HG03139 (cell line): Measurements from ENCODE around the gene GATD1.

Experiments
- ATAC-seq: cut with Tn5 transposase; IDR thresholded peaks from one replicate; pipeline ENCODE4 v1.9.1; 2021; ENCODE audit not compliant: unreplicated experiment

Gene GATD1

GRCh38 chr11:796565-797295, 19.4 kb upstream of the GATD1 start:
- no peak for ATAC-seq

- ATAC-seq = no peak
Observed at GRCh38 chr11:795634-796564, 18.6 kb upstream of the GATD1 start.

GRCh38 chr11:794766-795633, 17.7 kb upstream of the GATD1 start:
- ATAC-seq = no peak

- no peak for ATAC-seq
Observed at GRCh38 chr11:794013-794765, 16.9 kb upstream of the GATD1 start.

GRCh38 chr11:793556-793955, 16.3 kb upstream of the GATD1 start:
- ATAC-seq = no peak

- no peak for ATAC-seq
Observed at GRCh38 chr11:792873-793272, 15.6 kb upstream of the GATD1 start.

- ATAC-seq = no peak
Observed at GRCh38 chr11:792535-792821, 15.2 kb upstream of the GATD1 start.

GRCh38 chr11:791658-792534, 14.6 kb upstream of the GATD1 start:
- ATAC-seq = no peak

- ATAC-seq = no peak
Observed at GRCh38 chr11:790721-791564, 13.7 kb upstream of the GATD1 start.

GRCh38 chr11:789943-790342, 12.7 kb upstream of the GATD1 start, which contains the start of gene CEND1:
CEND1 (minus strand) TSS chr11:790090; CDS start chr11:788576, 1,514 bp downstream.
- no peak for ATAC-seq

GRCh38 chr11:788953-789940, 12.0 kb upstream of the GATD1 start:
- ATAC-seq = no peak

GRCh38 chr11:788009-788640, 10.8 kb upstream of the GATD1 start:
- ATAC-seq = no peak

- no peak for ATAC-seq
Observed at GRCh38 chr11:787084-787675, 9.9 kb upstream of the GATD1 start.

- ATAC-seq = no peak
Observed at GRCh38 chr11:786235-787083, 9.2 kb upstream of the GATD1 start.

- ATAC-seq = no peak
Observed at GRCh38 chr11:783581-784015, 6.3 kb upstream of the GATD1 start.
